DMS53 treated with DMSO at 0.1 percent for 48 hours (cell line): ENCODE data around the gene CTDSP2.
"Not testable (repeated sequence)": the region's sequence is repeated elsewhere in the genome, so short reads cannot be mapped to it uniquely, and the experiment has no call there.

Source experiments
- DNase-seq: peaks from one replicate; lab custom pipeline; 2025; ENCODE audit not compliant: unreplicated experiment; lab: John Stamatoyannopoulos, UW

Gene CTDSP2

GRCh38 chr12:57882575-57882974, 36.0 kb upstream of the CTDSP2 start:
- DNase-seq = no peak

- no peak for DNase-seq
Observed at GRCh38 chr12:57881475-57881874, 34.9 kb upstream of the CTDSP2 start.

- not testable (repeated sequence) for DNase-seq
Observed at GRCh38 chr12:57881035-57881434, 34.5 kb upstream of the CTDSP2 start.

- no peak for DNase-seq
Observed at GRCh38 chr12:57877876-57878275, 31.3 kb upstream of the CTDSP2 start.

GRCh38 chr12:57875753-57876547, 29.4 kb upstream of the CTDSP2 start:
- DNase-seq = no peak

- no peak for DNase-seq
Observed at GRCh38 chr12:57874166-57875108, 27.9 kb upstream of the CTDSP2 start.

- no peak for DNase-seq
Observed at GRCh38 chr12:57872362-57872761, 25.8 kb upstream of the CTDSP2 start.

- DNase-seq = no peak
Observed at GRCh38 chr12:57869927-57870318, 23.4 kb upstream of the CTDSP2 start.

- no peak for DNase-seq
Observed at GRCh38 chr12:57869298-57869926, 22.9 kb upstream of the CTDSP2 start.

- no peak for DNase-seq
Observed at GRCh38 chr12:57868851-57869268, 22.3 kb upstream of the CTDSP2 start.

- no peak for DNase-seq
Observed at GRCh38 chr12:57868221-57868620, 21.7 kb upstream of the CTDSP2 start.

- no peak for DNase-seq
Observed at GRCh38 chr12:57866308-57867019, 19.9 kb upstream of the CTDSP2 start.

GRCh38 chr12:57865084-57865751, 18.7 kb upstream of the CTDSP2 start:
- DNase-seq = no peak

- no peak for DNase-seq
Observed at GRCh38 chr12:57864442-57865083, 18.0 kb upstream of the CTDSP2 start.

- no peak for DNase-seq
Observed at GRCh38 chr12:57863676-57864075, 17.1 kb upstream of the CTDSP2 start.

GRCh38 chr12:57861967-57862366, 15.4 kb upstream of the CTDSP2 start:
- no peak for DNase-seq

- DNase-seq = not testable (repeated sequence)
Observed at GRCh38 chr12:57860883-57861282, 14.4 kb upstream of the CTDSP2 start.

GRCh38 chr12:57859121-57859520, 12.6 kb upstream of the CTDSP2 start:
- no peak for DNase-seq

- not testable (repeated sequence) for DNase-seq
Observed at GRCh38 chr12:57858123-57858522, 11.6 kb upstream of the CTDSP2 start.

- no peak for DNase-seq
Observed at GRCh38 chr12:57854965-57855364, 8.4 kb upstream of the CTDSP2 start.
